Dendritic cell treated with granulocyte-macrophage colony-stimulating factor and Interleukin-4, amounts not matched to agents 40 ng/mL and 50 ng/mL, for 4 days (primary cell): Measurements from ENCODE around the gene CREB1.
"Not testable (repeated sequence)": the region's sequence is repeated elsewhere in the genome, so short reads cannot be mapped to it uniquely, and the experiment has no call there.

Experiments used
- H3K27ac Mint-ChIP-seq: one replicate; pipeline ENCODE4 v1.8.0; 2022; ENCODE audit warnings: mild to moderate bottlenecking, mixed read lengths
- H3K27me3 Mint-ChIP-seq: one replicate; pipeline ENCODE4 v1.8.0; 2022; ENCODE audit warnings: mild to moderate bottlenecking, mixed read lengths
- H3K36me3 Mint-ChIP-seq: one replicate; pipeline ENCODE4 v1.8.0; 2022; ENCODE audit warnings: low read depth, mixed read lengths
- H3K4me1 Mint-ChIP-seq: one replicate; pipeline ENCODE4 v1.8.0; 2022; ENCODE audit warnings: low read depth, mixed read lengths
- H3K4me3 Mint-ChIP-seq: one replicate; pipeline ENCODE4 v1.8.0; 2022; ENCODE audit warnings: mild to moderate bottlenecking, moderate library complexity, mixed read lengths
- H3K9me3 Mint-ChIP-seq: one replicate; pipeline ENCODE4 v1.8.0; 2022; ENCODE audit warnings: mixed read lengths
- intact Hi-C: fragments of 100-400 bp; cut with micrococcal nuclease; formaldehyde crosslinking; loops from one replicate; pipeline ENCODE4 v1.15.0; 2022

Gene CREB1

GRCh38 chr2:207494137-207494536 lies 35.6 kb upstream of the CREB1 start:
- H3K36me3 Mint-ChIP-seq = no peaks in the 10 kb centered on the region
- peaks cover 25% of the 10 kb centered on the region for H3K4me1 Mint-ChIP-seq
- no peak overlapping the region for H3K4me3 Mint-ChIP-seq
- no peaks in the 10 kb centered on the region for H3K27me3 Mint-ChIP-seq
- H3K9me3 Mint-ChIP-seq = no peaks in the 10 kb centered on the region
- intact Hi-C loops = no loop called here
- H3K27ac Mint-ChIP-seq = no peak overlapping the region

- H3K36me3 Mint-ChIP-seq, H3K27me3 Mint-ChIP-seq, H3K4me3 Mint-ChIP-seq, H3K9me3 Mint-ChIP-seq, intact Hi-C loops, H3K27ac Mint-ChIP-seq: not testable (repeated sequence)
- H3K4me1 Mint-ChIP-seq = peaks cover 53% of the 10 kb centered on the region
Observed at GRCh38 chr2:207496936-207497335, 32.8 kb upstream of the CREB1 start.

- Mint-ChIP-seq H3K27me3 (no peaks in the 10 kb centered on the region), H3K9me3 (no peaks in the 10 kb centered on the region), H3K36me3 (peaks cover 7% of the 10 kb centered on the region), H3K4me3 (no peak overlapping the region), H3K27ac (peak overlapping the region; percentile 90), H3K4me1 (peaks cover 57% of the 10 kb centered on the region)
- intact Hi-C loops = no loop called here
Observed at GRCh38 chr2:207497596-207497995, 32.2 kb upstream of the CREB1 start.

GRCh38 chr2:207498427-207498826 lies 31.3 kb upstream of the CREB1 start:
- Mint-ChIP-seq H3K36me3 (peaks cover 7% of the 10 kb centered on the region), H3K4me1 (peaks cover 59% of the 10 kb centered on the region), H3K27me3 (no peaks in the 10 kb centered on the region), H3K27ac (peak overlapping the region; percentile 90), H3K9me3 (no peaks in the 10 kb centered on the region), H3K4me3 (no peak overlapping the region)
- intact Hi-C loops = loop anchor here (2.0 kb wide), 1 partner anchor 20 kb away; no protein-coding TSS in a partner anchor

- Mint-ChIP-seq H3K4me1 (peaks cover 64% of the 10 kb centered on the region), H3K27ac (peak overlapping the region; percentile 90), H3K27me3 (no peaks in the 10 kb centered on the region), H3K9me3 (no peaks in the 10 kb centered on the region), H3K36me3 (peaks cover 7% of the 10 kb centered on the region), H3K4me3 (peak overlapping the region; percentile 11)
- intact Hi-C loops = loop anchor here (2.0 kb wide), 1 partner anchor 20 kb away; no protein-coding TSS in a partner anchor
Observed at GRCh38 chr2:207499114-207499513, 30.6 kb upstream of the CREB1 start.

GRCh38 chr2:207501802-207502576 lies 27.8 kb upstream of the CREB1 start:
- H3K9me3 Mint-ChIP-seq = no peaks in the 10 kb centered on the region
- no peaks in the 10 kb centered on the region for H3K27me3 Mint-ChIP-seq
- H3K4me3 Mint-ChIP-seq = peak overlapping the region; percentile 30
- H3K36me3 Mint-ChIP-seq = peaks cover 7% of the 10 kb centered on the region
- H3K4me1 Mint-ChIP-seq = peaks cover 91% of the 10 kb centered on the region
- intact Hi-C loops = loop anchor here (1.0 kb wide), 1 partner anchor 27 kb away; the partner anchor contains the start of gene CREB1
- H3K27ac Mint-ChIP-seq = peak overlapping the region; percentile 90

- no peaks in the 10 kb centered on the region for H3K9me3 Mint-ChIP-seq
- H3K27ac Mint-ChIP-seq = peak overlapping the region; percentile 90
- H3K27me3 Mint-ChIP-seq = no peaks in the 10 kb centered on the region
- peaks cover 7% of the 10 kb centered on the region for H3K36me3 Mint-ChIP-seq
- intact Hi-C loops = loop anchor here (1.0 kb wide), 1 partner anchor 27 kb away; the partner anchor contains the start of gene CREB1
- H3K4me3 Mint-ChIP-seq = no peak overlapping the region
- peaks cover 90% of the 10 kb centered on the region for H3K4me1 Mint-ChIP-seq
Observed at GRCh38 chr2:207502577-207503198, 27.1 kb upstream of the CREB1 start.

GRCh38 chr2:207503234-207503633 lies 26.5 kb upstream of the CREB1 start:
- Mint-ChIP-seq H3K4me1 (peaks cover 85% of the 10 kb centered on the region), H3K27me3 (no peaks in the 10 kb centered on the region), H3K4me3 (peak overlapping the region; percentile 51), H3K9me3 (no peaks in the 10 kb centered on the region), H3K36me3 (peaks cover 7% of the 10 kb centered on the region), H3K27ac (peak overlapping the region; percentile 90)
- intact Hi-C loops = no loop called here

GRCh38 chr2:207504513-207505170 lies 25.1 kb upstream of the CREB1 start:
- no peaks in the 10 kb centered on the region for H3K27me3 Mint-ChIP-seq
- no peak overlapping the region for H3K4me3 Mint-ChIP-seq

GRCh38 chr2:207505171-207505570 lies 24.6 kb upstream of the CREB1 start:
- H3K27me3 Mint-ChIP-seq = no peaks in the 10 kb centered on the region
- H3K36me3 Mint-ChIP-seq = peaks cover 7% of the 10 kb centered on the region
- intact Hi-C loops = no loop called here
- H3K27ac Mint-ChIP-seq = peak overlapping the region; percentile 90
- H3K4me1 Mint-ChIP-seq = peaks cover 66% of the 10 kb centered on the region
- no peaks in the 10 kb centered on the region for H3K9me3 Mint-ChIP-seq
- no peak overlapping the region for H3K4me3 Mint-ChIP-seq

More at GRCh38 chr2:207504513-207505170, 25.1 kb upstream of the CREB1 start:
- Mint-ChIP-seq H3K9me3 (no peaks in the 10 kb centered on the region), H3K27ac (peak overlapping the region; percentile 90), H3K36me3 (peaks cover 7% of the 10 kb centered on the region), H3K4me1 (peaks cover 72% of the 10 kb centered on the region)
- intact Hi-C loops = no loop called here

GRCh38 chr2:207505728-207506127 lies 24.0 kb upstream of the CREB1 start:
- Mint-ChIP-seq H3K27me3 (no peaks in the 10 kb centered on the region), H3K4me1 (peaks cover 61% of the 10 kb centered on the region), H3K4me3 (peak overlapping the region; percentile 7), H3K36me3 (peaks cover 7% of the 10 kb centered on the region), H3K9me3 (no peaks in the 10 kb centered on the region), H3K27ac (peak overlapping the region; percentile 90)
- intact Hi-C loops = no loop called here

GRCh38 chr2:207506426-207506825 lies 23.3 kb upstream of the CREB1 start:
- H3K9me3 Mint-ChIP-seq = no peaks in the 10 kb centered on the region
- H3K4me3 Mint-ChIP-seq = no peak overlapping the region
- intact Hi-C loops = no loop called here
- peaks cover 7% of the 10 kb centered on the region for H3K36me3 Mint-ChIP-seq
- no peaks in the 10 kb centered on the region for H3K27me3 Mint-ChIP-seq
- peak overlapping the region; percentile 51 for H3K27ac Mint-ChIP-seq
- H3K4me1 Mint-ChIP-seq = peaks cover 54% of the 10 kb centered on the region

GRCh38 chr2:207510148-207510547 lies 19.6 kb upstream of the CREB1 start:
- H3K4me1 Mint-ChIP-seq = peaks cover 34% of the 10 kb centered on the region
- H3K4me3 Mint-ChIP-seq = no peak overlapping the region
- peaks cover 4% of the 10 kb centered on the region for H3K27me3 Mint-ChIP-seq
- no peak overlapping the region for H3K27ac Mint-ChIP-seq
- intact Hi-C loops = no loop called here
- H3K36me3 Mint-ChIP-seq = no peaks in the 10 kb centered on the region
- no peaks in the 10 kb centered on the region for H3K9me3 Mint-ChIP-seq

- Mint-ChIP-seq H3K27me3 (peaks cover 4% of the 10 kb centered on the region), H3K36me3 (no peaks in the 10 kb centered on the region), H3K9me3 (no peaks in the 10 kb centered on the region), H3K27ac (peak overlapping the region; percentile 8), H3K4me3 (no peak overlapping the region), H3K4me1 (peaks cover 18% of the 10 kb centered on the region)
- intact Hi-C loops = no loop called here
Observed at GRCh38 chr2:207511851-207512250, 17.9 kb upstream of the CREB1 start.
